GM19452 (cell line): Measurements from ENCODE around the gene RORC.

Experiments used
- ATAC-seq: cut with Tn5 transposase; IDR thresholded peaks from one replicate; pipeline ENCODE4 v1.9.1; 2021; ENCODE audit not compliant: unreplicated experiment

The RORC gene

DNA sequence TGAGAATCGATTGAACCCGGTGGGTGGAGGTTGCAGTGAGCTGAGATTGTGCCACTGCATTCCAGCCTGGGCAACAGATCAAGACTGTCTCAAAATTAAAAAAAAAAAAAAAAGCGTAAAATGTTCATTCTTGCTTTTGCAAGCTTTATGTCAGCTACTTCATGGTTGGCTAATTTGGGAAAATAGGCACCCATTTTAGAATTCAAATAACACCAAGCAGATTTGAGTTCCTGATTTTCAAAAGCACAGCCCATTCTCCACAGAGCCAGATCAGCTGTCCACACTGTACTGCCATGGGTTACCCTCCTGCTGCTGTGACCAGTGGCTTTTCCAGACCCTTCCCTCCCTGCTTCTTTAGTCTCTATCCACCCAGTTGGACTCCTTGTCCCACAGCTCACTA lies 17.5 kb upstream of the RORC start:
- no peak for ATAC-seq

DNA sequence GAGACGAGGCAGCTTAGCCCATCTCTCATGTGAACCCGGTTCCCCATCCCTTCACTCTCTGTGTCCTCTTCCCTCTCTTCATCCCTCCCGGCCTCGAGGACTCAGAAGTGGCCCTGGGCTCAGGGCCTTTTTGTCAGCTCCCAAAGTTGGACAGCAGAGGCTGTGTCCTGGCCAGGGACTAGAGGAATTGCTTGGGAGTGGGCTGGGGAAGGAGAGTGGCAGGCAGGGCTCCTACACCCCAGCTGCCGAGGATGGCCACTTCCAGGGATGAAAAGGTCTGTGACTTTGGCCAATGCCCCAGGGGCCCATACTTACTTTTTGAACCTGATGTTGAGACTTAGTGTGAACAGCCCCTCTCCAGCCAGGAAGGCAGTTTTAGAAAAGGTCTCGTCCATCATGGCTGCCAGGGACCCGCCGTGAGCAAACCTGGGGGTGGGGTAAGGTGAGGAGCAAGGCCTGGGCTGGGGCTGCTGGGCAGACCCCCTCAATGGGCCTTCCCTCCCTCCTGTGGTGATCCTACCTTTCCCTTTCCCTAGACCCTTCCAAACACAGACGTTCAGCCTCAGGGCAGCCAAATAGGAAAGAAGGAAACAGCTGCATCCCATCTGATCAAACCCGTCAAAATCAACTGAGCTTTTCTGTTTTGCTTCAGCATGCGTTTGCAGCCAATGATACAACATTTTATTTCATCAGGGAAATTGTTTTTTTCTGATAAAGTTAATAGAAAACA lies 16.4 kb upstream of the RORC start:
- ATAC-seq = no peak

GRCh38 chr1:151846686-151847237 lies 15.2 kb upstream of the RORC start:
- no peak for ATAC-seq

DNA sequence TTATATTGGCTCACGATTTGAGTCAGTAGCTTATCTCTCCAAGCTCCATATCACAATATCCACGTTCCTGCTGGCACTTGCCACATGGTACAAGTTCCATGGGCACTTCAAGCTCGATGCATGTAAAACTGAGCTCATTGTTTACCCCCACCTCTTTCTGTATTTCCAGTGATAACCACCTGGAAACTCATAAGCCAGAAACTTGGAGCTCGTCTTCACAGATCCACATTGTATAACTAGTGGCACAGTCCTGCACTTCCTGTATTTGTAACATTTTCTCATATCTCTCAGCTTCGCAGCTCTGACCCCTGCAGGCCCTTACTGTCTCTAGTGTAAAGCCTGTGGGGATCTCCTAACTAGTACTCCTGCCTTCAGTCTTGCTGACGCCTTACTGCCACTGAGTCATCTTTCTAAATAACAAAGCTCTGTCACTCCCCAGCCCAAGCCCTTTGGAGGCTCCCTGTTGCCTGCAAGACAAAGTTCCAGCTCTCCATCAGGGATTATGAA lies 14.5 kb upstream of the RORC start:
- ATAC-seq = no peak

- ATAC-seq = no peak
These were observed 11.8 kb upstream of the RORC start for GRCh38 chr1:151843398-151843797.

DNA sequence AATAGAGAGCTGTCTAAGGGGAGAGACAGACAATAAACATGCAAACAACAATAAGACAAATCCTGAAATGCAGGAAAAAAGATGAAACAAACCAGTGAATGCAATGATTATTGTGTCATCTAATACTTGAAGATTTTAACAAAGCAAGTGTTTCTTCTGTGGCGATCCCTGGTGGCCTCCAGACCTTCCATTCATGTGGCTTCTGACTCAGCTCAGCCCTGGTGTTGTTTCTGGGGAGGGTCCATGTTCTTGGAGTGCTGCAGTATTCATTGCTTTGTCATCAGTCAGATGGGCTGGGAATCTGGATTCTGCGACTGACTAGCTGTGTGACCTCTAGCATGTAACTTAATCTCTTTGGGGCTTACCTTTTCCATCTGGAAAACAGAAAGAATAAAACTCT lies 9.5 kb upstream of the RORC start:
- no peak for ATAC-seq

GRCh38 chr1:151840421-151840820 lies 8.8 kb upstream of the RORC start:
- no peak for ATAC-seq

DNA sequence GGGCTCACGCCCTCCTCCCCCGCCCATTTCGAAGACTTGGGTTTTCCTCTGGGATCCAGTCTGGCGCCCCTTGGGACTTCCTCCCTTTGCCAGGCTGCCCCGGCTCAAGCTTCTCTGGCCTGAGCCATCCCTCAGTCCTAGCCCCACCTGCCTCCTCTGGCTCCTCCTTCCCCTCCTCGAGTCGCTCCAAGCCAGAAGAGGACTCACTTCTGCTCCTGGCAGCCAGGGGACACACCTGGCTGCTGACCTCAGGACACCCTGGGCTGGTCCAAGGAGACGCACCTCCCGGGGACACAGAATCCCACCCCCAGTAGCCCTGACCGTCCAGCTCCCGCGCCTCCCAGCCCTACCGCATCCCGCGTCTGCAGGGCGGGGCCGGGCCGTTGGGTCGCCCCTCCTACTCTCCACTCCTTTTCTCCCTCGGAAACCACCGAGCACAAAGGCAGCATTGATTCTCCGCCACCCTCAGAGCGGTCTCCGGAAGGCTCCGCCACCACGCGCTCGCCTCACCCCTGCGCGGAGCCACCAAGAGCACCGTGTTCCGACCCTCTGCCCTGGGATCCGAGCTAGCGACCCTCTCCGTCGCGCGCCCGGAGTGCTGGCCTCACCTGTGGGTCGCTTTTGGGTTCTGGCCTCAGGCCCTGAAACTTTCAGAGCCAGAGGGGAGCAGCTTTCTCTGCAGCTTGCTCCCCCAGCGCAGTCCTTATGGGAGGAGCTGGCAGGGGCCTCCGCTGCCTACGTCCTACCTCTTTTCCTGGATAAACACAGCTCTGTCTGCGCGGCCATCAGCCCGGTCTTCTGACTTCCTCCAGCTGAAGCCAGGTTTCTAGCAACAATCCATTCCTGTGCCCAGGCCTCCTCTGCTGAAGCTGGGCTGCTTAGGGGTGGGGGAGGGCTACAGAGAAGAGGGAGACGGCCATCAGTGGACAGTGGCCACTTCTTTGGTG lies 8.1 kb upstream of the RORC start, which contains the start of gene C2CD4D:
Gene C2CD4D (minus strand): TSS at position 364 of the 947 bp plus-strand sequence. CDS start 831 bp downstream, outside the sequence.
- ATAC-seq = no peak

DNA sequence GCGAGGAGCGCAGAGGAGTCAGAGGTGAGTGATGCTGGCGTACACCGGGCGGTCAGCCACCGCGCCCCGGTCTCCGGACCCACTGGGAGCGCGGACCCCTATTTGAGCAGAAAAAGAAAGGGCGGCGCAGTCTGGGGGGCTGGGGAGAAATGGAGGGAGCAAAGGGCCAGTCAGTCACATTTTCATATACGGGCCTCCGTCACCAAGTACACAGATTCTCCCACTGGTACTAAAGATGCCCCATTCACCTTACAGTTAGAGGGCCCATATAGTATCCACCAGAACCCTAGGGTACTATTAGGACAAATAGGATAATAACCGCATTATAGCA lies 7.4 kb upstream of the RORC start:
- no peak for ATAC-seq

DNA sequence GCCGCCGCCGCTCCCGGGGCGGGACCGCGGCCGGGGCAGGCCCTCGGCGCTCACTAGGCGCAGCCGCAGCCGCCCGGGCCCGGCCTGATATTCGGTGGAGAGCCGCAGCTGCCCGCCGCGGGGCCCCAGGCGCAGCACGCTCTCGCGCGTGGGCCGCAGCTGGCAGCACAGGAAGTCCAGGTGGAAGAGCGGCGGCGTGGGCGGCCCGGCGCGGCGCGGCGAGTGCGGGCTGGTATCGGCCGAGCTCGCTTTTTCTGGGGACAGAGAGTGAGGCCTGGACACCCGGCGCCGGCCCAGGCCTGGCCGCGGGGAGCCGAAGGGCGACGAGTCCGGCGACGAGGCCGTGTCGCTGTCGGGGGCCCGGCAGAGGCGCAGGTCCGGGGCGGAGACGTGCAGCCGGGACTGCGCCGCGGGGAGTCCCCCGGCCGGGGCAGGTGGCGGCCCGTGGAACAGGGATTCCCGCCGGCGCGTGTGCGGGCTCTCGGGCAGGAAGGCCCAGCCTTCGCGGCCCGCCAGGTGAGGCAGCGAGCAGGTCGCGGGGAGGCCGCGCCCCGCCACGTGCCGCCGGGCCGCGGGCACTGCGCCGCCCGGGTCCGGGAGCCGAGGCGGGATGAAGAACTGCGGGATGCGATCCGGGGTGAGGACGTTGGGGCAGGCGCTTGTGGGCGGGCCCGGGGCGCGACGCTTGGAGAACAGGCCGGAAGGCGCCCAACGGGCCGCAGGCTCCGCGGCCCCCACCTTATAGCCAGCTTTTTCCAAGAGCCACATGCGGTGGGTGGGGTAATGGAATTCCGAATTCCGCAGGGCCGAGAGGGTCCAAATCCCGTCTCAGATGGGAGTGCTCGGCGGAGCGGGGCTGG lies 6.8 kb upstream of the RORC start:
- no peak for ATAC-seq

DNA sequence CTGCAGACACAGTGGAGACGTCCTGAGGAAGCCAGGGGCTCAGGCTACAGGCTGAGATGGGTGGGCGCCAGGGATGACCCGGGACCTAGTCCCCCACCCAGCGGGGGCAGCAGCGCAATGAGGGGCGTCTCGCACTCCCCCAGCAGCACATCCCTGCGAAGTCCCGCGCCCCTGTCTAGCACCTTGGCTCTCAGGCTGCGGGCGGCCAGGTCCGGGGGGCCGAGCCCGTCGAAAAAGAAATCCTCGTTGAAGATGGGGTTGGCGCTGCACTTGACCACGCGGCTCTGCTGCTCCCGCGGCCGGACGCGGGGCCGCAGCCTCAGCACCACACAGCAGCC lies 6.3 kb upstream of the RORC start:
- no peak for ATAC-seq

DNA sequence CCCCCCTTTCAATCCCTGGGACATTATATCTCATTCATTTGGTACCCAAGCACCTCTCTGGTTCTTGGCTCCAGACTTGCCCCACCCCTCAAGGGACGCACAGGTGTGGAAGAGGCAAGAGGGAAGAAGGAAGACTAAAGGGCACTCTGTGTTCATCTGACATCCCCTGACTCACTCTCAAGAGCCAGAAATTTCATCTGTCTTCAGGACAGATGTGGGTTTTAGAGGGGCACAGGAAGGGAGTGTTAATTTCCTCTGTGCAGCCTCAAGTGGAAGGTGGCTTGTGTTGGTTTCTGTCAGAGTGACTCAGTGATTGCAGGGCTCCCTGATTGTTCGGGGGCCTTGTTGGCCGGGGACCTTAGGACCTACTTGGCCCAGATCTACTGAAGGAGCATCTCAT lies 5.6 kb upstream of the RORC start:
- no peak for ATAC-seq

- no peak for ATAC-seq
These were observed 4.0 kb upstream of the RORC start for GRCh38 chr1:151835596-151835995.

DNA sequence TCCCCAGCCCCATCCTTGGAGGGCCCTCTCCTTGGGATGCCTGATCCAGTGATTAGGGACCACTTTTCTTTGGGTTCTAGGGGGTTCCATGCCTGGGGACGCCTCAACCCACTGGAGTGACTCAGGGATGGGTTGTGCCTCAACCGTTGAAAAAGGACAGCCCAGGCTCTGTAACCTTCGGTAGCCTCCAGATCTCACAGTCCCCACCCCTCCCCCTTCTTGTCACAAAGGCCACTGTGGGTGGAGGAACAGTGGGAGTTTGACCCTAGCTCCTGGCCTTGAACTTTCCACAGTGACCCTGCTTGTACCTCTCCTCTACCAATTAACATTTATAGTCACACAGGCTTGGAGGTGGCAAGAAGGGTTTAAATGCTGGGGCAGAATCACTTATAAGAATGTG lies 2.6 kb upstream of the RORC start:
- no peak for ATAC-seq

DNA sequence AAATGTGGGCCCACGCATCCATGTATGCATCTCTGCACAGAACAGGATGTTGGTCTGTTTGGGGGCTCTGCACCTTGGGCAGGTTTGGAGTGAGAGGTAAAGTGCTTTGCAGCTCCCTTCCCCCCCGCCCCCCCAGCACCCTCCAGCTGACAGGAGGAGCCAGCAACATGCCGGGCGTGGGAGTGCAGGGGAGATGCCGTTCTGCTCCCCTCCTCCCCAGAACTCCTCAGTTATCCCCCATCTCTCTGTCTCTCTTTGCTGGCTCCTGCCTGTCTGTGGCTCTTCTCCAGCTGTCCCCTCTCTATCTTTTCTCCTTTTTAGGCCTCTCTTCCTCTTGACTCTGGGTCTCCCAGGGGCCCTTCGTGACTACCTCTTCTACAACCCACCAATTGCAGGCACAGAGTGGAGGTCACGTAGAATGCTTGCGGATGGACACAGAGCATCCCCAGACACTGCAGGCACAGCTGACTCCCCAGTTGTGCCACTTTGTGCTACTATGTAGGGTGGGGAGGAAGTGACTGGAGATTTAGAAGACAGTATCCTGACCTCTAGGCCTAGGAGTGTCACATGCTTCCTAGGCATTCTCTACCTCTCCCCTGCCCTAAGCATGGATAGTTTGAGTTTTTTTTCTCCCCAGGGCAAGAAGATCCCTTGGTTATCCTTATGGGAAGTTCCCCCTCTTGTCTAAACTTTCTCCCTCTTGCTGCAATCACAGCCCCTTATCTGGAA lies 1.7 kb upstream of the RORC start:
- no peak for ATAC-seq

DNA sequence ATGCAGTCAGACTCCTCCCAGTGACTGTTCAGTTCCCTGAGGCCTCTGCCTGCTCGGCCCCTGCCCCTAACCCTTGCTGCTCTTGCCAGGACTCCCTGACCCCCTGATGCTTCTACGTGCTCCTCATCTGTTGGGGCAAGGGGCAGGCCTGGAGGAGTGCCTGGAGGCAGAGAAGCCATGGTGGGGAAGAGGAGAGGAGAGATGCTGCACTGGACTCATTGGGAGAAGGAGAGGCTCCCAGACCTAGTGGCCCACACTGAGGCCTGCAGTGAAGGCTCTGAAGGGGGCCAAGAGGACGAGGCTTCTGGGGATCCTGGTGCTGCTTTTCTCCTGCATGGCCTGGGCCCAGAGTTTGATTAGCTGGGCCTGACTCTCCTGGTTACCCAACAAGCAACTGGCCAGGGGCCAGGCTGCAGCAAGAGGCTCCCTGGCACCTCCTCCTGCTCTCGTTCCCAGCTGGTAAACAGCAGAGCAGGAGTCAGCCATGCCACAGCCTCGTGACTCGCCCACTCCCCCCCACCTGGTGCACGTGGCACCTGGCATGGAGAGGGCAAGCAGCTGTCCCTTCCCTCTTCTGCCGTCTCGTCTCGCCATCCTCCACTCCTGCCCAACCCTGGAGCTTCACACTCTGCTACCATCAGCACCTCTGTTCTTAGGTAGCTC lies 847 bp upstream of the RORC start:
- no peak for ATAC-seq

GRCh38 chr1:151831256-151831591 lies 378 bp downstream of the RORC start:
- no peak for ATAC-seq

GRCh38 chr1:151830055-151830454 lies 1.5 kb downstream of the RORC start:
- ATAC-seq = no peak

DNA sequence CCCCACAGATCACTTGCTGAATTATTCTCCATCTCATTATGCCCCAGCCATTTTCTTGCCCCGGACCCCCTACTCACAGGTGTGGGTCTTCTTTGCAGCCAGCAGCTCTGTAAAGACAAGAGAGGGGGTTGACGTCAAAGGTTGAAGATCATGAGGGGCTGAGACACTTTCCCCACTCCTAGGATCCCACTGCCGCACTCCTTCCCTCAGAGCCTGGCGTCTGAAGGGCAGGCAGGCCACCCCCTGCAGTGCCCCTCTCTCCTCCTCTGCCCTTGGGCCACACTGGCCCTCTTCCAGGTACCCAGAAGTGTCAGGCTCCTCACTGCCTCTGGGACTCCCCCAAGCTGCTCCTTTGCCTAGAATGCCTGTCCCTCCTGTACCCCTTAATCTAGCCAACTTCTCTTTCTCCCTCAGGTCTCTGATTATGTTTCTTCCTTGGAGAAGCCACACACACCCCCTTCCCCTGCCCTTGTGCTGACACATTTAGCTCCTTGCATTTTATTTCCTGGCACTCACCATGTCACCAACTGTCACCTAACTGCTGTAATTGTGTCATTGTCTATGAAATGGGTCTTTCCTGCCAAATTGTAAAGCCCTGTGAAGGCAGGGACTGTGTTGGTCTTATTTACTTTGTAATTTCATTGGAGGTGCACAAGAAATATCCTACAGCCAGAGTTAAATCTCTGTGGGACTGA lies 2.1 kb downstream of the RORC start:
- ATAC-seq = no peak
